GM23338 (cell line): ENCODE data around the gene RBP2. TPM values are rescaled to one million over a fixed set of nuclear protein-coding genes. Genes with fewer than 3 reads are reported as not detected.

Experiments used
- ATAC-seq: fragments of 200-7000 bp; cut with Tn5 transposase; 3 replicates; pipeline ENCODE4 v1.9.1; 2020
- DNase-seq: peaks from one replicate; pipeline ENCODE4 v3.0.0-alpha.2; 2015; ENCODE audit warnings: low spot score
- H2AFZ ChIP-seq: fragments of 200-600 bp; sonication (generic); 2 replicates; pipeline ENCODE4 v1.8.0; 2016; ENCODE audit warnings: antibody characterized with exemption, mild to moderate bottlenecking, moderate library complexity
- H3F3A ChIP-seq: fragments of 200-600 bp; sonication (generic); replicated peaks from 2 replicates; pipeline ENCODE4 v1.8.0; 2017; ENCODE audit warnings: antibody characterized with exemption, mixed run types, low read depth
- H3K27ac ChIP-seq: fragments of 200-600 bp; sonication (generic); 2 replicates; pipeline ENCODE4 v1.6.1; 2016; ENCODE audit warnings: low read depth
- H3K27me3 ChIP-seq: fragments of 200-600 bp; sonication (generic); 2 replicates; pipeline ENCODE4 v1.8.0; 2016; ENCODE audit warnings: mild to moderate bottlenecking, mixed run types, moderate library complexity; ENCODE audit not compliant: insufficient read depth
- H3K36me3 ChIP-seq: fragments of 200-600 bp; sonication (generic); 2 replicates; pipeline ENCODE4 v1.8.0; 2016; ENCODE audit warnings: mild to moderate bottlenecking; ENCODE audit not compliant: insufficient read depth
- H3K4me1 ChIP-seq: fragments of 200-600 bp; sonication (generic); 2 replicates; pipeline ENCODE4 v1.8.0; 2016; ENCODE audit warnings: mild to moderate bottlenecking, moderate library complexity; ENCODE audit not compliant: insufficient read depth
- H3K4me2 ChIP-seq: fragments of 200-600 bp; sonication (generic); 2 replicates; pipeline ENCODE4 v1.7.1; 2017; ENCODE audit warnings: mixed run types
- H3K4me3 ChIP-seq: fragments of 200-600 bp; sonication (generic); 2 replicates; pipeline ENCODE4 v1.6.1; 2016; ENCODE audit warnings: mixed run types
- H3K79me2 ChIP-seq: fragments of 200-600 bp; sonication (generic); replicated peaks from 2 replicates; pipeline ENCODE4 v1.8.0; 2017; ENCODE audit warnings: mild to moderate bottlenecking; ENCODE audit not compliant: insufficient read depth
- H3K9me2 ChIP-seq: fragments of 200-600 bp; sonication (generic); 2 replicates; pipeline ENCODE4 v1.8.0; 2017; ENCODE audit not compliant: insufficient read depth
- H4K20me1 ChIP-seq: fragments of 200-600 bp; sonication (generic); replicated peaks from 2 replicates; pipeline ENCODE4 v1.8.0; 2017; ENCODE audit warnings: mild to moderate bottlenecking; ENCODE audit not compliant: insufficient read depth
- H3K27ac Mint-ChIP-seq: 2 replicates; pipeline ENCODE4 v1.8.0; 2020; ENCODE audit warnings: inconsistent platforms, mild to moderate bottlenecking, moderate library complexity, mixed read lengths
- H3K27me3 Mint-ChIP-seq: 3 replicates; pipeline ENCODE4 v1.8.0; 2022; ENCODE audit warnings: low read depth, mild to moderate bottlenecking, moderate library complexity, mixed read lengths, inconsistent platforms; ENCODE audit not compliant: insufficient read depth, poor library complexity
- H3K36me3 Mint-ChIP-seq: 3 replicates; pipeline ENCODE4 v1.8.0; 2021; ENCODE audit warnings: low read depth, mild to moderate bottlenecking, inconsistent platforms, moderate library complexity, mixed read lengths
- H3K4me1 Mint-ChIP-seq: 3 replicates; pipeline ENCODE4 v1.8.0; 2020; ENCODE audit warnings: mild to moderate bottlenecking, inconsistent platforms, mixed read lengths
- H3K4me3 Mint-ChIP-seq: 3 replicates; pipeline ENCODE4 v1.8.0; 2021; ENCODE audit warnings: moderate library complexity, mild to moderate bottlenecking, inconsistent platforms, mixed read lengths
- H3K9me3 Mint-ChIP-seq: 3 replicates; pipeline ENCODE4 v1.8.0; 2020; ENCODE audit warnings: moderate library complexity, mild to moderate bottlenecking, inconsistent platforms, mixed read lengths
- CREB1 ChIP-seq: fragments of 250-450 bp; sonication (Bioruptor Pico); IDR thresholded peaks from 2 replicates; pipeline ENCODE4 v1.5.0; 2020; ENCODE audit warnings: low read depth, mild to moderate bottlenecking, moderate library complexity
- ETS1 ChIP-seq: IDR thresholded peaks from 2 replicates; pipeline ENCODE4 v1.6.1; 2016; ENCODE audit warnings: antibody characterized with exemption
- EZH2 ChIP-seq: fragments of 200-600 bp; sonication (generic); IDR thresholded peaks from one replicate; pipeline ENCODE4 v1.8.0; 2017; ENCODE audit warnings: antibody characterized with exemption, mild to moderate bottlenecking, low read depth; ENCODE audit not compliant: unreplicated experiment
- EZH2phosphoT487 ChIP-seq: fragments of 200-600 bp; sonication (generic); IDR thresholded peaks from one replicate; pipeline ENCODE4 v1.8.1; 2018; ENCODE audit warnings: antibody characterized with exemption; ENCODE audit not compliant: unreplicated experiment
- JUNB ChIP-seq: IDR thresholded peaks from one replicate; pipeline ENCODE4 v1.6.1; 2016; ENCODE audit warnings: antibody characterized with exemption; ENCODE audit not compliant: unreplicated experiment
- NANOG ChIP-seq: IDR thresholded peaks from 2 replicates; pipeline ENCODE4 v1.6.1; 2016; ENCODE audit warnings: antibody characterized with exemption, borderline replicate concordance
- POLR2AphosphoS5 ChIP-seq: IDR thresholded peaks from 2 replicates; pipeline ENCODE4 v1.6.1; 2016; ENCODE audit warnings: antibody characterized with exemption, low read depth
- STAT1 ChIP-seq: IDR thresholded peaks from one replicate; pipeline ENCODE4 v1.6.1; 2016; ENCODE audit warnings: antibody characterized with exemption; ENCODE audit not compliant: unreplicated experiment
- ZNF462 ChIP-seq: fragments of 250-450 bp; sonication (Bioruptor Pico); IDR thresholded peaks from 2 replicates; pipeline ENCODE4 v1.5.0; 2020; ENCODE audit warnings: mild to moderate bottlenecking, moderate library complexity
- polyA plus RNA-seq: library from polyadenylated mRNA; unstranded; fragments of >200 nt; fragmentation: Nextera tagmentation; extraction: Ambion mirVana; gene quantifications from 2 replicates; pipeline ENCODE4 v1.2.1, GENCODE V29; 2016
- total RNA-seq: library from RNA; depleted of rRNA; stranded (reverse); fragments of >200 nt; shearing (Covaris generic); gene quantifications from 2 replicates; pipeline ENCODE4 v1.2.3, GENCODE V29; 2014
- TF ChIP-seq, protein P1 (sequence below): IDR thresholded peaks from one replicate; pipeline ENCODE4 v1.6.1; 2018; ENCODE audit warnings: antibody characterized with exemption; ENCODE audit not compliant: unreplicated experiment

RBP2 gene
- total and polyA plus RNA-seq, 2 experiments from 2014 or later, result not detected

GRCh38 chr3:139463466-139463865 is 12.8 kb downstream of the RBP2 start:
- ATAC-seq (no peak), DNase-seq (no peak)
- no peaks in the 10 kb centered on the region for H3K36me3 ChIP-seq
- Mint-ChIP-seq H3K36me3 (no peaks in the 10 kb centered on the region), H3K4me1 (no peaks in the 10 kb centered on the region), H3K9me3 (no peaks in the 10 kb centered on the region), H3K4me3 (no peak overlapping the region), H3K27me3 (no peaks in the 10 kb centered on the region), H3K27ac (no peak overlapping the region)
- no peaks in the 10 kb centered on the region for H3K27me3 ChIP-seq
- no peaks in the 10 kb centered on the region for H3K79me2 ChIP-seq
- no peaks in the 10 kb centered on the region for H3K9me2 ChIP-seq
- H3K4me1 ChIP-seq, result no peaks in the 10 kb centered on the region
- H3K4me2 ChIP-seq, result no peak overlapping the region
- H4K20me1 ChIP-seq, result no peaks in the 10 kb centered on the region
- H3F3A ChIP-seq, result no peaks in the 10 kb centered on the region
- no peak overlapping the region for H3K27ac ChIP-seq
- H3K4me3 ChIP-seq, result no peak overlapping the region
- no peak overlapping the region for H2AFZ ChIP-seq
- TF ChIP-seq NANOG (no peak), POLR2AphosphoS5 (no peak), EZH2phosphoT487 (no peak), STAT1 (no peak), EZH2 (no peak)
- TF ChIP-seq, protein P1, sequence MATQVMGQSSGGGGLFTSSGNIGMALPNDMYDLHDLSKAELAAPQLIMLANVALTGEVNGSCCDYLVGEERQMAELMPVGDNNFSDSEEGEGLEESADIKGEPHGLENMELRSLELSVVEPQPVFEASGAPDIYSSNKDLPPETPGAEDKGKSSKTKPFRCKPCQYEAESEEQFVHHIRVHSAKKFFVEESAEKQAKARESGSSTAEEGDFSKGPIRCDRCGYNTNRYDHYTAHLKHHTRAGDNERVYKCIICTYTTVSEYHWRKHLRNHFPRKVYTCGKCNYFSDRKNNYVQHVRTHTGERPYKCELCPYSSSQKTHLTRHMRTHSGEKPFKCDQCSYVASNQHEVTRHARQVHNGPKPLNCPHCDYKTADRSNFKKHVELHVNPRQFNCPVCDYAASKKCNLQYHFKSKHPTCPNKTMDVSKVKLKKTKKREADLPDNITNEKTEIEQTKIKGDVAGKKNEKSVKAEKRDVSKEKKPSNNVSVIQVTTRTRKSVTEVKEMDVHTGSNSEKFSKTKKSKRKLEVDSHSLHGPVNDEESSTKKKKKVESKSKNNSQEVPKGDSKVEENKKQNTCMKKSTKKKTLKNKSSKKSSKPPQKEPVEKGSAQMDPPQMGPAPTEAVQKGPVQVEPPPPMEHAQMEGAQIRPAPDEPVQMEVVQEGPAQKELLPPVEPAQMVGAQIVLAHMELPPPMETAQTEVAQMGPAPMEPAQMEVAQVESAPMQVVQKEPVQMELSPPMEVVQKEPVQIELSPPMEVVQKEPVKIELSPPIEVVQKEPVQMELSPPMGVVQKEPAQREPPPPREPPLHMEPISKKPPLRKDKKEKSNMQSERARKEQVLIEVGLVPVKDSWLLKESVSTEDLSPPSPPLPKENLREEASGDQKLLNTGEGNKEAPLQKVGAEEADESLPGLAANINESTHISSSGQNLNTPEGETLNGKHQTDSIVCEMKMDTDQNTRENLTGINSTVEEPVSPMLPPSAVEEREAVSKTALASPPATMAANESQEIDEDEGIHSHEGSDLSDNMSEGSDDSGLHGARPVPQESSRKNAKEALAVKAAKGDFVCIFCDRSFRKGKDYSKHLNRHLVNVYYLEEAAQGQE, result no peak

DNA sequence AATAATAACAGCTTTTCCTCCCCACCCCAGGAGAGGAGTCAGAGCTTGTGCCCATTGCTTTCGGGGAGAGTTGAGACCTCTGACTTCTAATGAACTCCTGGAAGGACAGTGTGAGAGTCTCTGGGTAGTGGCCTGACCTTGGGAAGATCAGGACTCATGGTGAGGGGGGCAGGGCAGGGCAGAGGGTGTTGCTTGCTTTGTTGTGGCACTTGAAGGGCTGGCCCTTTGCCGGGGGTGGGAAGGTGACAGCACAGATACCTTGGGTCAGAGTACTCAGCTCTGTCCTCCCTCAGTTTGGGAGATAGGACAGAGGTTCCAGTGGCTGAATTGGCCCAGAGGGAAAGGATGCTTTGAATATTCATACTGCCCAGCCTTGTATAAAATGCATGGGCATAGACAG is 15.8 kb downstream of the RBP2 start:
- no peaks in the 10 kb centered on the region for H3K4me1 Mint-ChIP-seq
- Histone ChIP-seq H3K27me3 (no peaks in the 10 kb centered on the region), H3K9me2 (no peaks in the 10 kb centered on the region), H3F3A (no peaks in the 10 kb centered on the region), H2AFZ (no peak overlapping the region), H3K36me3 (no peaks in the 10 kb centered on the region), H3K4me3 (no peak overlapping the region), H4K20me1 (no peaks in the 10 kb centered on the region), H3K4me2 (no peak overlapping the region), H3K27ac (no peak overlapping the region), H3K4me1 (peaks cover 13% of the 10 kb centered on the region), H3K79me2 (no peaks in the 10 kb centered on the region)
- H3K36me3 Mint-ChIP-seq, result no peaks in the 10 kb centered on the region
- H3K27me3 Mint-ChIP-seq, result no peaks in the 10 kb centered on the region
- no peak for ATAC-seq
- no peak overlapping the region for H3K27ac Mint-ChIP-seq
- DNase-seq, result no peak
- no peaks in the 10 kb centered on the region for H3K9me3 Mint-ChIP-seq
- no peak overlapping the region for H3K4me3 Mint-ChIP-seq
- TF ChIP-seq ETS1 (no peak), ZNF462 (no peak), EZH2phosphoT487 (no peak), CREB1 (CRISPR knock-in tag) (no peak), NANOG (no peak), EZH2 (no peak), JUNB (no peak)
